Loucy (cell line): ENCODE data around the gene EIF3M.

ENCODE experiments used
- EZH2phosphoT487 ChIP-seq: fragments of 200-600 bp; IDR thresholded peaks from 2 replicates; pipeline ENCODE4 v1.6.1; 2018; ENCODE audit warnings: antibody characterized with exemption, mild to moderate bottlenecking, moderate library complexity, borderline replicate concordance
- TF ChIP-seq, protein P1 (sequence below): fragments of 200-600 bp; sonication (generic); conservative IDR thresholded peaks from 2 replicates; pipeline ENCODE4 v1.5.1; 2014; ENCODE audit warnings: mild to moderate bottlenecking, antibody characterized with exemption, low read length

DNA sequence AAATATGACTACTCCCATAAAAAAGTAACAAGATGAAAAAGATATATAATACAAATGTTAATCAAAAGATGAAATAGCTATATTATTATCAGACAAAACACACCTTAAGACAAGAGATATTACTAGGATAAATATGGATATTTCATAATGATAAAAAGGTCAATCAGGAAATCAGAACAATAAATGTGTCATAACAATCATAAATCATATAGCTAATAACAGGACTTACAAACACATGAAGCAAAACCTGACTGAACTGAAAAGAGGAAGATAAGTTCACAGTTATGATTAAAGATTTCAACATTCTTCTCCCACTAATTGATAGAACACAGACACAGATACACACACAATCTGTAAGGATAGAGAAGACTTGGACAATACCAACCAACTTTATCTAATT, 47.2 kb downstream of the EIF3M start:
- TF ChIP-seq, protein P1, sequence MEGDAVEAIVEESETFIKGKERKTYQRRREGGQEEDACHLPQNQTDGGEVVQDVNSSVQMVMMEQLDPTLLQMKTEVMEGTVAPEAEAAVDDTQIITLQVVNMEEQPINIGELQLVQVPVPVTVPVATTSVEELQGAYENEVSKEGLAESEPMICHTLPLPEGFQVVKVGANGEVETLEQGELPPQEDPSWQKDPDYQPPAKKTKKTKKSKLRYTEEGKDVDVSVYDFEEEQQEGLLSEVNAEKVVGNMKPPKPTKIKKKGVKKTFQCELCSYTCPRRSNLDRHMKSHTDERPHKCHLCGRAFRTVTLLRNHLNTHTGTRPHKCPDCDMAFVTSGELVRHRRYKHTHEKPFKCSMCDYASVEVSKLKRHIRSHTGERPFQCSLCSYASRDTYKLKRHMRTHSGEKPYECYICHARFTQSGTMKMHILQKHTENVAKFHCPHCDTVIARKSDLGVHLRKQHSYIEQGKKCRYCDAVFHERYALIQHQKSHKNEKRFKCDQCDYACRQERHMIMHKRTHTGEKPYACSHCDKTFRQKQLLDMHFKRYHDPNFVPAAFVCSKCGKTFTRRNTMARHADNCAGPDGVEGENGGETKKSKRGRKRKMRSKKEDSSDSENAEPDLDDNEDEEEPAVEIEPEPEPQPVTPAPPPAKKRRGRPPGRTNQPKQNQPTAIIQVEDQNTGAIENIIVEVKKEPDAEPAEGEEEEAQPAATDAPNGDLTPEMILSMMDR = no peak
- TF ChIP-seq EZH2phosphoT487 = no peak
